Fibroblast of lung (primary cell): ENCODE data around the gene TMEM60. TPM values are rescaled to one million over a fixed set of nuclear protein-coding genes. Genes with fewer than 3 reads are reported as not detected.

Experiments
- DNase-seq, 2 donors: peaks; one replicate each; pipeline versions ENCODE4 v3.0.0 to v3.0.0-alpha.2; 2010; ENCODE audit warnings: low read depth in 2 of 2
- H2AFZ ChIP-seq: 2 replicates; pipeline ENCODE4 v1.5.1; 2012; ENCODE audit warnings: low read length, control low read depth, inconsistent platforms
- H3K27ac ChIP-seq: 2 replicates; pipeline ENCODE4 v1.5.1; 2011; ENCODE audit warnings: low read length, control low read depth; ENCODE audit not compliant: insufficient read depth
- H3K27me3 ChIP-seq: 2 replicates; pipeline ENCODE4 v1.5.1; 2011; ENCODE audit warnings: mild to moderate bottlenecking, low read length; ENCODE audit not compliant: control insufficient read depth, insufficient read depth
- H3K36me3 ChIP-seq: 2 replicates; pipeline ENCODE4 v1.5.1; 2011; ENCODE audit warnings: low read length; ENCODE audit not compliant: control insufficient read depth, insufficient read depth
- H3K4me1 ChIP-seq: 2 replicates; pipeline ENCODE4 v1.5.1; 2011; ENCODE audit warnings: low read length; ENCODE audit not compliant: control insufficient read depth, insufficient read depth; ENCODE audit errors: extremely low read depth
- H3K4me2 ChIP-seq: 2 replicates; pipeline ENCODE4 v1.5.1; 2011; ENCODE audit warnings: low read length, control low read depth; ENCODE audit not compliant: insufficient read depth; ENCODE audit errors: extremely low read depth
- H3K4me3 ChIP-seq, 4 experiments: fragments of 200-600 bp in 1 of 4; sonication (generic) in 1 of 4; replicated peaks in 1 of 4; 2 replicates each; pipeline ENCODE4 v1.5.1; 2011 to 2016; ENCODE audit warnings: low read length in 4 of 4, low read depth in 3 of 4, mild to moderate bottlenecking in 3 of 4, control low read depth in 2 of 4, inconsistent platforms in 1 of 4, mixed read lengths in 1 of 4; ENCODE audit not compliant: insufficient read depth in 1 of 4; ENCODE audit errors: control extremely low read depth in 1 of 4
- H3K79me2 ChIP-seq: 2 replicates; pipeline ENCODE4 v1.5.1; 2012; ENCODE audit warnings: mild to moderate bottlenecking, low read length, inconsistent platforms; ENCODE audit not compliant: control insufficient read depth, insufficient read depth
- H3K9ac ChIP-seq: 2 replicates; pipeline ENCODE4 v1.5.1; 2011; ENCODE audit warnings: mild to moderate bottlenecking, low read length, control low read depth; ENCODE audit not compliant: insufficient read depth
- H3K9me3 ChIP-seq: 2 replicates; pipeline ENCODE4 v1.5.1; 2012; ENCODE audit warnings: low read depth, low read length; ENCODE audit not compliant: control insufficient read depth, insufficient read depth
- H4K20me1 ChIP-seq: 2 replicates; pipeline ENCODE4 v1.5.1; 2011; ENCODE audit warnings: low read length; ENCODE audit not compliant: control insufficient read depth, insufficient read depth; ENCODE audit errors: extremely low read depth
- CTCF ChIP-seq, 2 donors: IDR thresholded peaks in 1 of 2; conservative IDR thresholded peaks in 1 of 2; 1 replicate in 1 of 2; 2 replicates in 1 of 2; pipeline ENCODE4 v1.5.1; 2011 to 2012; ENCODE audit warnings: low read length in 2 of 2, control low read depth in 1 of 2, inconsistent platforms in 1 of 2, low read depth in 1 of 2, mild to moderate bottlenecking in 1 of 2
- EZH2 ChIP-seq: IDR thresholded peaks from 2 replicates; pipeline ENCODE4 v1.5.1; 2012; ENCODE audit warnings: low read length, control low read depth, mild to moderate bottlenecking; ENCODE audit errors: missing control alignments
- polyA plus RNA-seq, 2 donors: library from polyadenylated mRNA; depleted of rRNA in 1 of 2; stranded (reverse) in 1 of 2; unstranded in 1 of 2; fragments of >200 nt; gene quantifications; 2 replicates each; pipeline ENCODE4 v1.2.1, GENCODE V29; 2011 to 2012; ENCODE audit warnings: missing spikeins in 1 of 2
- total RNA-seq: library from RNA; depleted of rRNA; stranded (reverse); fragments of >200 nt; gene quantifications from 2 replicates; pipeline ENCODE4 v1.2.1, GENCODE V29; 2014

TMEM60 gene
- total and polyA plus RNA-seq, 2 donors (not counting 1 experiment from before 2014, with no cell fraction given), result 24.4 to 45.5 TPM

- H3K4me1 ChIP-seq, result no peaks in the 10 kb centered on the region
- no peaks in the 10 kb centered on the region for H3K36me3 ChIP-seq
- H3K4me3 ChIP-seq, result no peak overlapping the region
- H4K20me1 ChIP-seq, result no peaks in the 10 kb centered on the region
- no peak overlapping the region for H3K9ac ChIP-seq
- DNase-seq, result no peak
- H3K4me2 ChIP-seq, result no peak overlapping the region
- TF ChIP-seq CTCF (conservative IDR thresholded peaks at IDR 0.05 in 1 of 2, IDR thresholded peaks at IDR 0.05 in 1 of 2; ENCODE audit: low read depth in 1 of 2, low read length in 2 of 2), result no peak
- TF ChIP-seq EZH2, result no peak
- H2AFZ ChIP-seq, result no peak overlapping the region
- no peaks in the 10 kb centered on the region for H3K27me3 ChIP-seq
- H3K9me3 ChIP-seq, result no peaks in the 10 kb centered on the region
- H3K27ac ChIP-seq, result no peak overlapping the region
- H3K79me2 ChIP-seq, result peaks cover 57% of the 10 kb centered on the region
Observed at GRCh38 chr7:77806425-77806824, 8.2 kb upstream of the TMEM60 start.

- no peak overlapping the region for H2AFZ ChIP-seq
- H3K4me3 ChIP-seq, result no peak overlapping the region
- no peak overlapping the region for H3K27ac ChIP-seq
- TF ChIP-seq CTCF (conservative IDR thresholded peaks at IDR 0.05 in 1 of 2, IDR thresholded peaks at IDR 0.05 in 1 of 2; ENCODE audit: low read depth in 1 of 2, low read length in 2 of 2), result no peak
- no peak for TF ChIP-seq EZH2
- no peak overlapping the region for H3K4me2 ChIP-seq
- H3K79me2 ChIP-seq, result peaks cover 63% of the 10 kb centered on the region
- peak in 1 of 2 donors; percentile 27 for DNase-seq
- no peaks in the 10 kb centered on the region for H3K36me3 ChIP-seq
- H3K9ac ChIP-seq, result no peak overlapping the region
- H3K27me3 ChIP-seq, result no peaks in the 10 kb centered on the region
- H4K20me1 ChIP-seq, result no peaks in the 10 kb centered on the region
- H3K4me1 ChIP-seq, result no peaks in the 10 kb centered on the region
- no peaks in the 10 kb centered on the region for H3K9me3 ChIP-seq
Observed at GRCh38 chr7:77802557-77803405, 4.5 kb upstream of the TMEM60 start.

GRCh38 chr7:77800730-77801129 is 2.5 kb upstream of the TMEM60 start:
- H3K4me1 ChIP-seq, result peaks cover 2% of the 10 kb centered on the region
- H3K27ac ChIP-seq, result no peak overlapping the region
- no peak overlapping the region for H3K4me2 ChIP-seq
- no peak overlapping the region for H3K9ac ChIP-seq
- no peak overlapping the region for H2AFZ ChIP-seq
- peaks cover 71% of the 10 kb centered on the region for H3K79me2 ChIP-seq
- no peak for TF ChIP-seq CTCF (conservative IDR thresholded peaks at IDR 0.05 in 1 of 2, IDR thresholded peaks at IDR 0.05 in 1 of 2; ENCODE audit: low read depth in 1 of 2, low read length in 2 of 2)
- no peak for TF ChIP-seq EZH2
- no peaks in the 10 kb centered on the region for H3K9me3 ChIP-seq
- no peaks in the 10 kb centered on the region for H3K27me3 ChIP-seq
- H4K20me1 ChIP-seq, result no peaks in the 10 kb centered on the region
- no peaks in the 10 kb centered on the region for H3K36me3 ChIP-seq
- no peak for DNase-seq
- H3K4me3 ChIP-seq, result no peak overlapping the region
